SIG-M5 (cell line): ENCODE data around the gene MTG2.
A peak's percentile ranks its signal among the peaks of the same experiment; 100 is the strongest.

Experiments
- DNase-seq: peaks from one replicate; lab custom pipeline; 2025; lab: John Stamatoyannopoulos, UW

Gene MTG2, protein sequence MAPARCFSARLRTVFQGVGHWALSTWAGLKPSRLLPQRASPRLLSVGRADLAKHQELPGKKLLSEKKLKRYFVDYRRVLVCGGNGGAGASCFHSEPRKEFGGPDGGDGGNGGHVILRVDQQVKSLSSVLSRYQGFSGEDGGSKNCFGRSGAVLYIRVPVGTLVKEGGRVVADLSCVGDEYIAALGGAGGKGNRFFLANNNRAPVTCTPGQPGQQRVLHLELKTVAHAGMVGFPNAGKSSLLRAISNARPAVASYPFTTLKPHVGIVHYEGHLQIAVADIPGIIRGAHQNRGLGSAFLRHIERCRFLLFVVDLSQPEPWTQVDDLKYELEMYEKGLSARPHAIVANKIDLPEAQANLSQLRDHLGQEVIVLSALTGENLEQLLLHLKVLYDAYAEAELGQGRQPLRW

DNA sequence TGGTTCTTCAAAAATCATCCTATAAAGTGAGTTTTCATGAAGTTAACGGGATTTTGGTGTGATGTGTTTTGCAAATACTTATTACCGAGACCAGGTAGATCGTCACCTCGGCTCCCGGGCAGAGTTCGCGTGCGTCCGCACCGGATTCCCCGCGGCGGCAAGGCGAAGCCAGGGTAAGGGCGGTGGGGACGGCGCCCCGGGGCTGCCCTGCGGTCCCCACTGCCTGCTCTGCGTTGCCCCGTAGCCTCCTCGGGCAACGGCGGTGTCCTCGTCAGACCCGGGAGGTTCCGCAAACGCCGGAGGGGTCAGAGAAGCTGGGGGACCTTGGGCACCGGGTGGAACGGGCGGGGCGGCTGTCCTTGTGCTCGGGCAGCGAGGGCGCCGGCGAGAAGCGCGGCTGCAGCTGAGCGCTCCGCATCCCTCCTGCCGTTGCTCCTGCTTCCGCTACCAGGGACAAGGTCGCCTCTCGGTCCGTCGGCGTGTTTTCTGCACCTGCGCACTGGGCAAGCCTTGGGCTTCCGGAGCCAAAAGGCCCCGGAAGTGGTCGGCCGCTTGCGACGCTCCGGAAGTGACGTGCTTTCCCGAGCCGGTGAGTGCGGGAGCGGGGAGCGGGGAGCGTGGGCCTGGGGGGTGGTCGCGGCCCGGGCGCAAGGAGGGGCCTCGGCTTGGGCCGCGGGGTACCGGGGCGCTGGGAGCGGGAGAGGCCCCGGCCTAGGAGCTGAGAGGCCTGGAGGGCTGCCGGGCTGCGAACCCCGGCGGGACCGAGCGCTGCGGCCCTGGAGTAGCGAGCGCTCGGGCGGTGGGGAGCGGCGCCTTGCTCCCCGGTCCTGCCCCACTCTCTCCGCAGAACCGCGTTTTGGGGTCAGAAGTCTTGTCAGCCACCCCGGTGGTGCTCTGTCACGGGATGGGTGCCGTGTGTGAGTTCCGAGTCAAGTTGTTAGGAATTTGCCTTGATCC lies at the start of gene MTG2:
Gene MTG2, plus strand, starts transcription at position 560 of the 957 bp plus-strand sequence. CDS start 10,393 bp downstream, outside the sequence.
- DNase-seq, result peak; percentile 83

DNA sequence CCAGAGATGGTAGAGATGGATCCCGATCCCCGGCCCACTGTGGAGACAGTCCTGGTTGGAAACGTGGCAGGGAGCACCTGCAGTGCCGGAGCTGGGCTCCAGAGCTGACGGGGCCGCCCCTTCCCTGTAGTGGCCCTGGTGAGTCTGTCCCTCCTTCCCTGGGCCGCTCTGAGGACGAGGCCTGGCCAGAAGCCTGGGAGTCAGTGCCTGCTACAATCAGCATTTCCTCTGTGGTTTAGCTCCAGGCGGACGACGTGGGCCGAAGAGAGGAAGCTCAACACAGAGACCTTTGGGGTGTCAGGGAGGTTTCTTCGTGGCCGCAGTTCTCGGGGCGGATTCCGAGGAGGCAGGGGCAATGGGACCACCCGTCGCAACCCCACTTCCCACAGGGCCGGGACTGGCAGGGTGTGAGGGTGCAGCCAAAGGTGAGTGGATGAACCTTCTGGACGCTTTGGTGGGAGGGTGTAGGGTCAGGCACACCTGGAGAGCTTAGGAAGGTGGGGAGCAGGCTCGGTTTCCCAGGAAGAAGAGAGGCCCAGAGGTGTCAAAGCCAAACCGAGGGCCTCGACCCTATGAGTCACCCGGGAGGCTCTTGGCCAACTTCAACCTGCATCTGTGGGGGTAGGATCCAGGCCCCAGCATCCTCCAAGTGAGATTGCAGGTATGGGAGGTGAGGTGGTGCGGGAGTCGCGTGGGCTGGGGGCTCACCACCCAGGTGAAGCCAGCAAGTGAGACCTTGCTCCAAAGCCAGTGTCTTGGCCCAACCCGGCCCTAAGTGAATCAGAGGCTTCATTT lies 49.6 kb upstream of the MTG2 start:
- no peak for DNase-seq

DNA sequence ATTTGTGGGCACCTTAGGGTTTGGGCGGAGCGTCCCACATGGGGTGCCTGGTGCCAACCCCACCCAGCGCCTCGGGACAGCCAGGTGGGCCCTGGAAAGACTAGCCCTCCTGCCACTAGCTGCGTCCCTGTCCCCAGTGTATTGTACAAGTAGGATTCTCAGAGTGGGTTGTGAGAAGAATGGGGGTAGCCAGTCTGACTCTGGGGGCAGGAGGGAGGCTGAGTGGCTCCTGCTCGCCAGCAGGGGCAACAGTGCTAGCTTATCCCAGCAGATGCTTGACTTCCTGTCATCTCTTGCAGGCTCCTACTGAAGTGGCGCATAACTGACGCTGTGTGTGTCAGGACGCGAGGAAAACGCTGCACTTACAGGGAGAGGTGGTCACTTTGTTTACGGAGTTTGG lies 49.0 kb upstream of the MTG2 start:
- DNase-seq, result no peak

DNA sequence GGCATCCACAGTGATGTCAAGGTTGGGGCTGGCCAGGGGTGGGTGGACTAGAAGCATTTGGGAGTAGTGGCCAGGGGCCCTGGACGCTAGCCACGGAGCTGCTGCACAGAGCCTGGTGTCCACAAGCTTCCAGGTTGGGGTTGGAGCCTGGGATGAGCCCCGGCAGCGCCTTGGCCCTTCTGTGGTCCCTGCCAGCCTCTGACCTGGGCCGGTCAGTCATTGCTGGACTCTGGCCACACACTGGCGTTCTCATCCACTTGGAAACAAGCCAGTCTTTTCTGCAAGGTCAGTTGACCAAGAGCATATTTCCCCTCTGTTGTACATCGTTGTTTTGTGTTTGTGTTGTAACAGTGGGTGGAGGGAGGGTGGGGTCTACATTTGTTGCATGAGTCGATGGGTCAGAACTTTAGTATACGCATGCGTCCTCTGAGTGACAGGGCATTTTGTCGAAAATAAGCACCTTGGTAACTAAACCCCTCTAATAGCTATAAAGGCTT lies 48.0 kb upstream of the MTG2 start:
- DNase-seq, result no peak

DNA sequence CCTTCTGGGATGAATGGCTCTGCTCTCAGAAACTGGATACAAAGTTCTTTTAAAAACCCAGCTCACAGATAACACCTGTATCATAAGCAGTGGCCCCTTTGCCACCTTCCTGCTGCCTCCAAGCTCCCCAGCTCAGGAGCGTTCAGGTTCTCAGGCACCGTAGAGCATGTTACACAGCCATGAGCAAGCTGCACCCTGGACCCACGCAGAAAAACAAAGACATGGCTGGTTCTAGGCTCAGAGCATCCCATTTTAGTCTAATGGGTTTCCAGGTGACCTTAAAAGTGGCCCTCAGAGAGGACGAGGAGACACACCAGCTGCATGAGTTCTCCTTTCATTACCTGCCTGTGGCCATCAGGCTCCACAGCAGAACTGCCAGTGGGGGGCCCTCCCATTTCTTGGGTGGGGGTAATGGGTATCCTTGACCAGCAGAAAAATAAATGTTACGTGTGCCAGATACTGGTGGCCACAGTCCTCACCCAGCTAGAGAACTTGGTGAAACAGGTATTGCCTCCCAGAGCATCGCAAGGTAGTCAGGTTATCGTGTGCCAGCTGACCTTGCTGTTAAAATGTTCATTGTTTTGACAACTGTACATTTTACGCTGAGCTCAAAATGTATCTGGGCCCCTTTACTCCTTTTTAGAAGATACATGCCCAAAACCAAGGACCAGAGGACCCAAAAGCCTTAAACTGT lies 47.1 kb upstream of the MTG2 start:
- no peak for DNase-seq

DNA sequence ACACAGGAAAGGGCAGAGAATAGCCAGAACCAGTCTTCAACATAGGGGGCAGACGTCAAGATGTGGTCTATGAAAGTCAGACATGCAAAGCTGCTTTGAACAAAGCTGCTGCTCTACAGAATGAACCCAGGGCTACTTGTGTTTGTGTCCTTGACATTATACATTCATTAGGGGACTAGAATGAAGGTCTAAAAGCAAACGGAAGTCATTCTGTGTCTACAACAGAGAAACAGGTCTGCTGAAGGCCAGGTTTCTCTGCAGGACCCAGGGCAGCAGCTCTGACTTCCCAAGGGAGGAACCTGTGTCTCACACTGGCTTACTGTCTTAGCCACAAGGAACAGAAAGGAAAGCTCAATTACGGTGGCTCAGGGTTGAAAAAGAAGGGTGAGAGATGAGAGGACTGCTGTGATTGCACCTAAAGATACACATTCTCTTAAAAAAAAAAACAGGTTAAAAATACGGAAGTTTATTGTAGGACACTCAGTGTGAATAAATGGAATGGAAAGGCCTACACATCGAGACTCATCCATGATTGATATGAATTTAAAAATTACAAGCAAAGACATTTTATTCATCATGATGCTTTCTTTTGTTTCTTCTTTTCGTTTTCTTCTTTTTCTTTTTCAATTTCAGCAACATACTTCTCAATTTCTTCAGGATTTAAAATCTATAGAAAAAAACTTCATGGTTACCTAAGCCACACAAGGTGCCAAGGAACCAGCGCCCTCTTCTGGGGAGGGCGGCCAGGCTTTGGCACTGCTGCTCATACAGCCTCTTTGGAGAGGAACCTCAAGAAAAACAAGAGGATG lies 46.3 kb upstream of the MTG2 start:
- DNase-seq, result no peak

DNA sequence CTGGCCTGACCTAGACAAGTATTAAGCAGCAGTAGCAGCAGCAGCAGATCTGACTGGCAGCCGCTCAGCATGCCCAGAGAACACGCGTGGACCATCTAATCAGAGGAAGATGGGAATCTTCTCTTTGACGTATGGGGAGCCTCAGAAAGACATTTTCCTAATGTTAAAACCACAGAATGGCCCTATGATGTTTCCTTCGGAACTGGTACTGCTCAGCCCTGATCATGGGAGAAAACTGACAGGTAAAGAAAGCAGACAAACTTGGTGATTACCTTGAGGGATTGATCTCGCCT lies 45.8 kb upstream of the MTG2 start:
- no peak for DNase-seq

DNA sequence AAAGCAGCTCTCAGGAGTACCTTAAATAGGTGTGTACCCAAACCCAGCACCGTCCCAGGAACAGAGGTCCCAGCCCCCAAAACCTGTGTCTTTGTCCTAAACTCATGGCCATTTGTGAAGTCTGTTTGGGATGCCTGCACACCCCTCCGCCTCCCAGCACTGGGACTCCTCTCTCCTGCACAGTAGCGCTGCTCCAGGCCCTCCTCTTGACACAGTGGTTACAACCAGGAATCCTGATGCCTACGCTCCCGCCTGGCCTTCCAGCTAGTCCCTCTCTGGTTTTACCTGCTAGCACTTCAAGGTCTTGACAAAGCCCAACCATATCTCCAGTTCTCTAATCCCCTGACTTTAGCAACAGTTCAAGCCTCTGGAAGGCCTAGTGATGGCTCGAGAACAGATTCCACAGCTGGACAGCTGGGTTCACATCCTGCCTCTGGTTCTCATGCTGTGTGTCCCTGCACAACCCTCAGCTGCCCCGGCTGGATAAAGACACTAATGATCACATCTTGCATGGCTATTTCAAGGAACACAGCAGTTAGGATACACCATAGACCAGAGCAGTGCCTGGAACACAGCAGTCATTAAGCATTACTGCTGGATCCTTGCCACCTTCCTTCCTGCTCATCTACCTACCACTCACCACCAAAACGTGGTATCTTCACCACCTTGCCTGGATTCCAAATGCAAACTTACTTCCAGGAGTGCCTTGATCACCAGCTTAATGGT lies 45.2 kb upstream of the MTG2 start:
- DNase-seq, result no peak

DNA sequence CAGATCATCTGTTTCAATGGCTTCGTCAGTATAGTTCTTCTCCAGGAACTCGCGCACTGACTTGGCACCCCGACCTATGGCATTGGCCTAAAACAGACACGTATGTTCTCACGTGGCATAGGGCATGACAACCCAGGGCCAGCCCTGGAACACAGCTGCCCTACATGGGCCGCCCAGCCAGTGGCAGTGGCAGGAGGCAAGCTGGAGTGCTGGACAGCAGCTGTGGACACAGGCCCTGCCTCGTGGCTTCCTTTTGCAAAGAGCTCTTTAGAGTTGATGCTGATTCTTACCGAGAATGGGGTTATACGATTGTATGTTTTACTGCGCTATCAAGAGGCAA lies 44.7 kb upstream of the MTG2 start:
- DNase-seq, result no peak

DNA sequence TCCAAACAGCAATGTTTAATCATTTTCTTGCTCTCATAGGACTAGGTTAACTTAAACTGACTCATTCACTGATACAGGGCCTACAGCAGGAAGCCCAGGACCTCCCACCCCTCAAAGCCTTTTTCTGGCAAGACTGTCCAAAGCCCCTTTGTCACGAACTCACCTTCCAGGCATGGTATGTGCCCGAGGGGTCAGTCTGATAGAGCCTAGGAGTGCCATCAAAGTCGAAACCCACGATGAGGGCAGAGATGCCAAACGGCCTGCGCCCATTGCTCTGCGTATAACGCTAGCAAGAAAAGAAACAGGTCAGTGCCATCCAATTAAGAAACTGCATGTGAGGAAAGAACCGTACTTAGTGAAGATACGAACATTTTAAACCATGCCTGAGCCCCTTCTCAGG lies 43.9 kb upstream of the MTG2 start:
- no peak for DNase-seq

DNA sequence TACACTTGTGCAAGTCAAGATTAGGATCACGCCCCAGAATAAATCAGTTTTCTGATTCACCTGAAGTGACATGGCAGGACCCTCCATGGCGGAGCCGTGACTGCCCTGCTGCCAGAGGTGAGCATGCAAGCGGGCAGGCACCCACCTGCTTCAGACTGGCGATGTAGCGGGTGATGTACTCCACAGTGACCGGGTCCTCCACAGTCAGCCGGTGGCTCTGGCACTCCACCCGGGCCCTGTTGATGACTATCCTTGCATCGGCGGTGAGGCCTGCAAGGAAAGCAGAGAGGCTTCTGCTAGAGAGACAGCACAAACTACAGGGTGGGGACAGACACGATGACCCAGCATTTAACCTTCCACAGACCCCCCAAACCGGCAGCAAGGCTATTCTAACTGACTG lies 43.2 kb upstream of the MTG2 start:
- no peak for DNase-seq

DNA sequence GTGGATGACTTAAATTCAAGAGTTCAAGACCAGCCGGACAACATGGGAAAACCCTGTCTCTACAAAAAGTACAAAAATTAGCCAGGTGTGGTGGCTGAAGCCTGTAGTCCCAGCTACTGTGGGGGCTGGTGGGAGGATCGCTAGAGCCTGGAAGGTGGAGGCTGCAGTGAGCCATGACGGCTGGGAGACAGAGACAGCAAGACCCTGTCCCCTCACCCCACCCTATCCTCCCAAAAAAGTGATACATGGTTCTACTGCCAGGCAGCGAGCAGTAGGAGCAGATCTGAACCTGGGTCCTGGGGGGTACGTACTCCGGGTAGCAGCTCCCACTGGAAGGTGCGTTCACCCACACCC lies 41.8 kb upstream of the MTG2 start:
- DNase-seq, result no peak

DNA sequence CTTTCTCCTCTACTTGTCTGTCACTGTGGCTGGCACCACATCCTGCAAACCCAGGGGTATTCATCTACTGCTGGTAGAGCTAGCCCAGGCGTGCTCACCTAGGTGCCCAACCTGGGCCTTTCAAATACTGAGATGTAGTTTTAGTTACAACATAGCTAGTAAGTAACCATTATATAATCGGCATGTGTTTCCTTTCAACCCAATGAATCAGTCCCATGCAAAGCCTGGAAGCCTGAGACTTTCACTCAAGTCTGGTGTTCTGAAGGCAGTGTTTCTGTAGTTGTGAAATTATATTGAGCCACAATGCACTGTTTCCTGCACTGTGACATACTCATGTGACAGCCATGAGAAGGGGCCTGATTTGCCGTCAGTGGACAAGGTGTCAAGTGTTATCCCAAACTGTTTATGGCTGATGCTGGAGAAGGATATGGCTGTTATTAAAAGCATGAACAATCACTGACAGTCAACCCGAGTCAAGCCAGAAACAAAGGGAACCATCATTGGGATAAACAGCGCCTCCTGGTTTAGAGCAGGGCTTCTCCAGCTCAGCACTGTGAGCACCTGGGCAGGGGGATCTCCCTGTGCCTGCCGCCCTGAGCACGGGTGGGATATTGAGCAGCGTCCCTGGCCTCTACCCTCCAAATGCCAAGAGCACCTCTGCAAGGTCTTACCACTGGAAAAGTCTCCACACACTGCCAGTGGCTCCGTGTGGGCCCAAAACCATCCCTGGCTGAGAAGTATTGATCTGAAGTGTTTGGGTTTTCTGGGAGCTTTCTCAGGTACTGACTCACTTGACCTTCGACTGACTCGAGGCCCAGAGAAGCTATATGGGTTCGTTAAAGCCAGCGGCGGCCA lies 41.2 kb upstream of the MTG2 start:
- DNase-seq, result no peak

DNA sequence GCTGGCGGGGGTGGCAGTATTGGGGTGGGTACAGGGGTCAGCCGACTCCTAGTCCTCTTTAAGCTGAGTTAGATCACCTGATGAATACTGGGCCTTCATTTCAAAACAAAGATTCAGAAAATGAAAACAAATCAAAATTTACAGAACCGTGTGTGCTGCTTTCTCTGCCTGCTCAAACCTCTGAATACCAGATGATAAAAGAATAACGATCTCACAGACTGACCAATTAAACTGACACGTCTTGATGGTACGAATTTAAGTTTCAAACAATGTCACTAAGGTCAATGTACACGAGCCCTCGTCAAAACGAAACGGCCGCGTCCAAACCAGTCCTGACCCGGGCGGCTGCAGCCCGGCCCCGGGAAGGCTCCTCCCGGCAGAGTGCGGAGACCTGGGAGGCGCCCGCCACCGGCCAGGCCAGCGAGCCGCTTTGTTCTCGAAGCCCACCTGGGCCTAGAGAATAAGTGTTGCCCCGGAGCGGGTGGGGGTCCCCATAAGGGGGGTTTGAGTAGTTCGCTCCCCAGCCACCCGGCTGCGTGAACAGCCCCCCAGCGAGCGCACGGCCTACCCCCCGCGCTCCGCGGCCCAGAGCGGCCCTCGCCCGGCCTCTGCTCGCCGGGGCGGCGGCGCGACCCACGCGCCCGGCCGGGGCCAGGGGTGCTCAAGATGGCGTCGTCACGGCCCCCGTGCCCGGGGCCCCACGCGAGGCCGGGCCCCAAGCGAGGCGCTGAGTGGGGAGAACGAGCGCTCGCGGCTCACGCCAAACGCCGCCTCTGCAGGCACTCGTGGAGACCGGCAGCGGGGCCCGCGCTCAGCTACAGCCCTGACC lies 40.4 kb upstream of the MTG2 start:
- no peak for DNase-seq

DNA sequence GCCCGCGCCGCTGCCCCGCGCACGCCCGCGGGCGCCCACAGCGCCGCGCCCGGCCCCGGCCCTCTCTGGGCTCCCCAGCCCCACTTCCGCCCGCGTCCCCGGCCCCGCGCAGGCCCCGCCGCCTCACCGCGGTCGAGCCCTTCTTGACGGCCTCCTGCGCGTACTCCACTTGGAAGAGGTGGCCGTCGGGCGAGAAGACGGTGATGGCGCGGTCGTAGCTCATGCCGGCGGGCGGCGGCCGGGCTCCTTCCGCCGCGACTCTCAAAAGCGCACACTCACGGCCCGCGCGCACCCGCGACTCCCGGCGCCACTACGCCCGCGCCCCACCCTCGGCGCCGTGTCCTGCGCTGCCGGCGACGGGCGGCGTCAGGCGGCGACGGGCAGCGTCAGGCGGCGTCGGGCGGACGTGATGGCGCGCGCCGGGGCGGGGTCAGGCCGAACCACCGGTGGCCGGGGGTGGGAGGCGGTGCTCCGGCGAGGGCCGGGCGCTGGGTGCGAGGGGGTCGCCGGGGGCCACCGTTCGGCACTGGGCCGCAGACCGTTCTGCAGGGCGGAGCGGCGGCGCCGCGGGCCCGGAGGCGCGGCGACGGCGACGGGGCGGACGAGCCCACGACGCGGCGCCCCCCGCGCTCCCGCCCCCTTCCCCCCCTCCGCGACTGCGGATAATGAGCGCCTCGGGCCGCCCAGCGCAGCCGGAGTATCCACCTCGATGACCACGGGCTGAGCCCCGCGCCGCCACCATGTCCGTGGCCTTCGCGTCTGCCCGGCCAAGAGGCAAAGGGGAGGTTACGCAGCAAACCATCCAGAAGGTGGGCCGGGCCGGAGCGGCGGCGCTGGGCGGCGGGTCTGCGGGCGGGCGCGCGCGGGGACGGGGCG lies 39.5 kb upstream of the MTG2 start, which contains the start of the genes PSMA7 and SS18L1:
Gene PSMA7, minus strand, starts transcription at position 314 of the 876 bp plus-strand sequence. Its CDS starts 91 bp downstream, at position 223.
Gene SS18L1, plus strand, starts transcription at position 689 of the 876 bp plus-strand sequence. Its CDS starts 52 bp downstream, at position 741.
- no peak for DNase-seq

DNA sequence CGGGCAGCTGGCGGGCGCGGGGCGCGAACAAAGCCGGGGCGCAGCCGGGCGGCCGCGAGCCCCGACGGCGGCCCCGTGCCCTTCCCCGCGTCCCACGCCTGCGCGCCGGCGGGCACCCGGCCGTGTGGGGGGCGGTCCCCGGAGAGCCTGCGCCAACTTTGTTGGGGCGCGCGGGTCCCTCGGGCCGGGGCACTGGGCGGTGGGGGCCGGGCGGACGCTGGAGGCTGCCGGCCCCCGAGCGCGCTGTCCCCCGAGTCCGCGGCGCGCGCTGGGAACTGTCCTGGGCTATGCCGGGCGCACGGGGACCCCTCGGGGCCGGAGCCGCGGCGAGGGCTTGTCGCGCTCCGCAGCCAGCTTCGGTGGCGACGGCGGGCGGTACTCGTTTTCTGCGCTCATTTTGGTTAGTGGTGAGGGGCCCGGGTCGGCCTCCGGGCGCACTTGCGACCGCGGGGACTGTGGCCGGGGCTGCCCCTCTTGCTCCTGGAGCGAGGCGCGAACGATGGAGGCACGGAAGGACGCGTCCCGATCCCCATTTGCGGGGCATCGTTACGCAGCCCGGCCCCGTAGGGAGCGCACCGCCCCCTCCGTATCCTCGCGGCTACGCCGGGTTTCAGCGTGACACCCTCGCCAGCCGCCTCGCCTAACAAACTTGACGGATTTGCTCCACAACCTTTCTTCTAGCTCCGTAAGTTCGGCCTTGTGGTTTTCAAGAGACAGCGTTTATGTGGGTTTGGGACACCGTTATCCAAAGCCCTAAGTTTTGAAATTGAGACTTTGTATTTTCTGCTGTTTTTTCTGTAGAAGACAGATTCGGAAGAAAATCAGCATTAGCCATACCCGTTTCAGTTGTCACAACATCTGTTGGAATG lies 38.6 kb upstream of the MTG2 start:
- DNase-seq, result no peak
